HEK293 (cell line): ENCODE results near the gene HPSE2.

Source experiments
- CTCF ChIA-PET: fragments of 350-600 bp; formaldehyde crosslinking; extraction: SDS; loops from one replicate; lab custom pipeline; 2021; ENCODE audit warnings: antibody characterized with exemption; lab: Yijun Ruan, JAX
- POLR2A ChIA-PET: fragments of 300-600 bp; formaldehyde crosslinking; extraction: SDS; loops from one replicate; lab custom pipeline; 2020; ENCODE audit warnings: antibody characterized with exemption, inconsistent platforms; lab: Yijun Ruan, JAX
- H3K27ac ChIP-seq: fragments of 200-500 bp; sonication (Bioruptor generic); 2 replicates; pipeline ENCODE4 v1.5.1; 2014; ENCODE audit warnings: low read depth, low read length, control low read depth, inconsistent platforms; ENCODE audit errors: extremely low read depth
- H3K36me3 ChIP-seq, 2 experiments: fragments of 200-500 bp in 1 of 2; sonication (Bioruptor generic) in 1 of 2; 1 replicate in 1 of 2; 2 replicates in 1 of 2; pipeline ENCODE4 v1.5.1; 2014 to 2017; ENCODE audit warnings: inconsistent platforms in 2 of 2, low read length in 2 of 2; ENCODE audit not compliant: control insufficient read depth in 2 of 2, insufficient read depth in 1 of 2
- H3K4me1 ChIP-seq: fragments of 200-500 bp; sonication (Bioruptor generic); 2 replicates; pipeline ENCODE4 v1.5.1; 2014; ENCODE audit warnings: mild to moderate bottlenecking, low read length, inconsistent platforms; ENCODE audit not compliant: control insufficient read depth, insufficient read depth
- H3K4me3 ChIP-seq: 2 replicates; pipeline ENCODE4 v1.5.1; 2011; ENCODE audit warnings: low read depth, mild to moderate bottlenecking, control low read depth, low read length, moderate library complexity
- H3K9me3 ChIP-seq: fragments of 200-500 bp; sonication (Bioruptor generic); 2 replicates; pipeline ENCODE4 v1.5.1; 2014; ENCODE audit warnings: low read depth, low read length, inconsistent platforms; ENCODE audit not compliant: control insufficient read depth, insufficient read depth
- FEZF1 ChIP-seq: fragments of 450-650 bp; formaldehyde crosslinking; IDR thresholded peaks from 2 replicates; pipeline ENCODE4 v1.5.1; 2016; ENCODE audit warnings: missing biosample characterization, missing genetic modification characterization
- GLIS2 ChIP-seq: fragments of 450-650 bp; formaldehyde crosslinking; IDR thresholded peaks from 2 replicates; pipeline ENCODE4 v1.5.1; 2016; ENCODE audit warnings: missing biosample characterization, missing genetic modification characterization
- KLF16 ChIP-seq: fragments of 450-650 bp; formaldehyde crosslinking; IDR thresholded peaks from 2 replicates; pipeline ENCODE4 v1.5.1; 2017; ENCODE audit warnings: missing biosample characterization, missing genetic modification characterization
- KLF8 ChIP-seq: fragments of 450-650 bp; formaldehyde crosslinking; IDR thresholded peaks from 2 replicates; pipeline ENCODE4 v1.5.1; 2016; ENCODE audit warnings: missing biosample characterization, missing genetic modification characterization
- MYNN ChIP-seq: fragments of 450-650 bp; formaldehyde crosslinking; IDR thresholded peaks from 2 replicates; pipeline ENCODE4 v1.5.1; 2016; ENCODE audit warnings: missing biosample characterization, missing genetic modification characterization, borderline replicate concordance
- SALL2 ChIP-seq: fragments of 450-650 bp; formaldehyde crosslinking; IDR thresholded peaks from 2 replicates; pipeline ENCODE4 v1.5.0; 2017; ENCODE audit warnings: missing biosample characterization, mild to moderate bottlenecking, missing genetic modification characterization, borderline replicate concordance
- SP3 ChIP-seq: fragments of 450-650 bp; formaldehyde crosslinking; IDR thresholded peaks from 2 replicates; pipeline ENCODE4 v1.5.1; 2016; ENCODE audit warnings: missing biosample characterization, missing genetic modification characterization
- ZBTB20 ChIP-seq: fragments of 450-650 bp; formaldehyde crosslinking; IDR thresholded peaks from 2 replicates; pipeline ENCODE4 v1.5.1; 2016; ENCODE audit warnings: missing biosample characterization, missing genetic modification characterization
- ZNF140 ChIP-seq: fragments of 450-650 bp; formaldehyde crosslinking; IDR thresholded peaks from 2 replicates; pipeline ENCODE4 v1.5.1; 2016; ENCODE audit warnings: missing biosample characterization, missing genetic modification characterization
- ZNF341 ChIP-seq: fragments of 450-650 bp; formaldehyde crosslinking; IDR thresholded peaks from 2 replicates; pipeline ENCODE4; 2016; ENCODE audit warnings: low read depth, missing biosample characterization, missing genetic modification characterization
- ZNF518A ChIP-seq: fragments of 450-650 bp; formaldehyde crosslinking; conservative IDR thresholded peaks from 2 replicates; pipeline ENCODE4 v1.5.1; 2016; ENCODE audit warnings: low read depth, missing biosample characterization, missing genetic modification characterization
- ZNF626 ChIP-seq: fragments of 450-650 bp; sonication (Bioruptor Pico); formaldehyde crosslinking; IDR thresholded peaks from 2 replicates; pipeline ENCODE4 v1.5.1; 2018; ENCODE audit warnings: missing biosample characterization, missing genetic modification characterization, inconsistent platforms
- ZNF701 ChIP-seq: fragments of 450-650 bp; formaldehyde crosslinking; IDR thresholded peaks from 2 replicates; pipeline ENCODE4 v1.5.1; 2016; ENCODE audit warnings: missing biosample characterization, missing genetic modification characterization
- ZNF792 ChIP-seq: fragments of 450-650 bp; formaldehyde crosslinking; IDR thresholded peaks from 2 replicates; pipeline ENCODE4 v1.5.1; 2016; ENCODE audit warnings: missing biosample characterization, missing genetic modification characterization
- TF ChIP-seq, protein P1 (sequence below): fragments of 450-650 bp; formaldehyde crosslinking; IDR thresholded peaks from 2 replicates; pipeline ENCODE4 v1.5.1; 2016; ENCODE audit warnings: missing biosample characterization, missing genetic modification characterization, borderline replicate concordance
- TF ChIP-seq, protein P2 (sequence below): fragments of 450-650 bp; formaldehyde crosslinking; IDR thresholded peaks from 2 replicates; pipeline ENCODE4 v1.5.1; 2016; ENCODE audit warnings: missing biosample characterization, missing genetic modification characterization

The HPSE2 gene

DNA sequence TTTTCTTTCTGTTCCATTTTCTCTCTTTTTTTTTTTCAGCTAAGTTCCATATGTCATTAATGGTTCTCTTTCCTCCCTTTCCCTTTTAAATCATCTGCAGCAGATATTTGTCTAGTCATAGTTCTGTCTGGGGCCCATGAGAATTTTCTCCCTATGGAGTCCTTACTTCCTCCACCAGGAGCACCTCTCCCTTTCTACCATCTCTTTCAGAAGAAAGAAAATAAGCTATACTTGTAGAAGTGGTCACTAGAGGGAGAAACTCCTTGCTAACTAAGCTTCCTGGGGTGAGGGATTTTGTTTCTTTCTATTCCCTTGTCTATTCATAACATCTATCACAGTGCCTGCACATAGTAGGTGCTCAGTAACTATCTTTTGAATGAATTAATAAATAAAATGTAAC, 558.8 kb downstream of the HPSE2 start (continued):
- TF ChIP-seq, protein P1, sequence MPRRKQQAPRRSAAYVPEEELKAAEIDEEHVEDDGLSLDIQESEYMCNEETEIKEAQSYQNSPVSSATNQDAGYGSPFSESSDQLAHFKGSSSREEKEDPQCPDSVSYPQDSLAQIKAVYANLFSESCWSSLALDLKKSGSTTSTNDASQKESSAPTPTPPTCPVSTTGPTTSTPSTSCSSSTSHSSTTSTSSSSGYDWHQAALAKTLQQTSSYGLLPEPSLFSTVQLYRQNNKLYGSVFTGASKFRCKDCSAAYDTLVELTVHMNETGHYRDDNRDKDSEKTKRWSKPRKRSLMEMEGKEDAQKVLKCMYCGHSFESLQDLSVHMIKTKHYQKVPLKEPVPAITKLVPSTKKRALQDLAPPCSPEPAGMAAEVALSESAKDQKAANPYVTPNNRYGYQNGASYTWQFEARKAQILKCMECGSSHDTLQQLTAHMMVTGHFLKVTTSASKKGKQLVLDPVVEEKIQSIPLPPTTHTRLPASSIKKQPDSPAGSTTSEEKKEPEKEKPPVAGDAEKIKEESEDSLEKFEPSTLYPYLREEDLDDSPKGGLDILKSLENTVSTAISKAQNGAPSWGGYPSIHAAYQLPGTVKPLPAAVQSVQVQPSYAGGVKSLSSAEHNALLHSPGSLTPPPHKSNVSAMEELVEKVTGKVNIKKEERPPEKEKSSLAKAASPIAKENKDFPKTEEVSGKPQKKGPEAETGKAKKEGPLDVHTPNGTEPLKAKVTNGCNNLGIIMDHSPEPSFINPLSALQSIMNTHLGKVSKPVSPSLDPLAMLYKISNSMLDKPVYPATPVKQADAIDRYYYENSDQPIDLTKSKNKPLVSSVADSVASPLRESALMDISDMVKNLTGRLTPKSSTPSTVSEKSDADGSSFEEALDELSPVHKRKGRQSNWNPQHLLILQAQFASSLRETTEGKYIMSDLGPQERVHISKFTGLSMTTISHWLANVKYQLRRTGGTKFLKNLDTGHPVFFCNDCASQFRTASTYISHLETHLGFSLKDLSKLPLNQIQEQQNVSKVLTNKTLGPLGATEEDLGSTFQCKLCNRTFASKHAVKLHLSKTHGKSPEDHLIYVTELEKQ (tag by site-specific recombination) = no peak
- TF ChIP-seq MYNN (no peak), ZNF792 (tag by site-specific recombination) (no peak), ZNF341 (no peak), FEZF1 (tag by site-specific recombination) (no peak), ZNF140 (tag by site-specific recombination) (no peak), KLF8 (tag by site-specific recombination) (no peak), SALL2 (tag by site-specific recombination) (no peak), GLIS2 (no peak)
- TF ChIP-seq, protein P2, sequence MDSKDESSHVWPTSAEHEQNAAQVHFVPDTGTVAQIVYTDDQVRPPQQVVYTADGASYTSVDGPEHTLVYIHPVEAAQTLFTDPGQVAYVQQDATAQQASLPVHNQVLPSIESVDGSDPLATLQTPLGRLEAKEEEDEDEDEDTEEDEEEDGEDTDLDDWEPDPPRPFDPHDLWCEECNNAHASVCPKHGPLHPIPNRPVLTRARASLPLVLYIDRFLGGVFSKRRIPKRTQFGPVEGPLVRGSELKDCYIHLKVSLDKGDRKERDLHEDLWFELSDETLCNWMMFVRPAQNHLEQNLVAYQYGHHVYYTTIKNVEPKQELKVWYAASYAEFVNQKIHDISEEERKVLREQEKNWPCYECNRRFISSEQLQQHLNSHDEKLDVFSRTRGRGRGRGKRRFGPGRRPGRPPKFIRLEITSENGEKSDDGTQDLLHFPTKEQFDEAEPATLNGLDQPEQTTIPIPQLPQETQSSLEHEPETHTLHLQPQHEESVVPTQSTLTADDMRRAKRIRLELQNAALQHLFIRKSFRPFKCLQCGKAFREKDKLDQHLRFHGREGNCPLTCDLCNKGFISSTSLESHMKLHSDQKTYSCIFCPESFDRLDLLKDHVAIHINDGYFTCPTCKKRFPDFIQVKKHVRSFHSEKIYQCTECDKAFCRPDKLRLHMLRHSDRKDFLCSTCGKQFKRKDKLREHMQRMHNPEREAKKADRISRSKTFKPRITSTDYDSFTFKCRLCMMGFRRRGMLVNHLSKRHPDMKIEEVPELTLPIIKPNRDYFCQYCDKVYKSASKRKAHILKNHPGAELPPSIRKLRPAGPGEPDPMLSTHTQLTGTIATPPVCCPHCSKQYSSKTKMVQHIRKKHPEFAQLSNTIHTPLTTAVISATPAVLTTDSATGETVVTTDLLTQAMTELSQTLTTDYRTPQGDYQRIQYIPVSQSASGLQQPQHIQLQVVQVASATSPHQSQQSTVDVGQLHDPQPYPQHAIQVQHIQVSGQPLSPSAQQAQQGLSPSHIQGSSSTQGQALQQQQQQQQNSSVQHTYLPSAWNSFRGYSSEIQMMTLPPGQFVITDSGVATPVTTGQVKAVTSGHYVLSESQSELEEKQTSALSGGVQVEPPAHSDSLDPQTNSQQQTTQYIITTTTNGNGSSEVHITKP (tag by site-specific recombination) = no peak

DNA sequence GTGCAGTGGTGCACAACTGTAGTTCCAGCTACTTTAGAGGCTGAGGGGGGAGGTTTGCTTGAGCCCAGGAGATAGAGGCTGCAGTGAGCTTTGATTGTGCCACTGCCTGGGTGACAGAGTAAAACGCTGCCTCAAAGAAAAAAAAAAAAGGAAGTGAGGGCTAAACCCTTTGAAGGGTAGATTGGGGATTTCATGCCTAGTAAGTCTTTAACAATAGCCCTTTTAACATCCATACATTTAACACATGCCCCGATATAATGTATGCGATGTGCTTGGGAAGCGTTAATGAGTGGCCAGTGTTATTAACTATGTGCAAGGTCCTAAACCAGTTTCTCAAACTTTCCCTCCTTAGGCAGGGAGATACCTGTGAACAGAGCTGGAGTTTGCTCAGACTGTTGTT, 559.8 kb downstream of the HPSE2 start:
- Histone ChIP-seq H3K4me1 (no peaks in the 10 kb centered on the region), H3K27ac (no peak overlapping the region), H3K4me3 (no peak overlapping the region), H3K9me3 (no peaks in the 10 kb centered on the region), H3K36me3 (no peaks in the 10 kb centered on the region)
- TF ChIP-seq ZBTB20 (tag by site-specific recombination) (no peak), KLF16 (no peak), ZNF701 (tag by site-specific recombination) (no peak), ZNF518A (tag by site-specific recombination) (no peak), ZNF626 (tag by site-specific recombination) (no peak), ZNF792 (tag by site-specific recombination) (no peak), SP3 (tag by site-specific recombination) (no peak)
- CTCF ChIA-PET = no interaction called here
- POLR2A ChIA-PET = interaction anchor here (0.7 to 1.1 kb wide), 2 partner anchors 9 to 372 kb away, joined by 3 read pairs; no protein-coding TSS in a partner anchor
